Measurements from ENCODE around the gene GALNT10.

The GALNT10 gene

GRCh38 chr5:154249826-154250225 lies 59.3 kb downstream of the GALNT10 start:
- TF ChIP-seq RARB (CRISPR knock-in tag; IDR thresholded peaks at IDR 0.05), result no peak
- TF ChIP-seq ISL1 (CRISPR knock-in tag; IDR thresholded peaks at IDR 0.05), result no peak
- no peak for TF ChIP-seq TCF4 (CRISPR knock-in tag; IDR thresholded peaks at IDR 0.05; ENCODE audit: borderline replicate concordance)
- no peak for TF ChIP-seq ZNF565 (CRISPR knock-in tag; conservative IDR thresholded peaks at IDR 0.05; ENCODE audit: low read depth)
- TF ChIP-seq CSDC2 (CRISPR knock-in tag; IDR thresholded peaks at IDR 0.05), result no peak
- no peak for TF ChIP-seq GLIS3 (CRISPR knock-in tag; IDR thresholded peaks at IDR 0.05)
- TF ChIP-seq POU6F1 (CRISPR knock-in tag; IDR thresholded peaks at IDR 0.05; ENCODE audit: borderline replicate concordance, low read depth), result no peak
- no peak for TF ChIP-seq ZNF8 (CRISPR knock-in tag; IDR thresholded peaks at IDR 0.05)
- no peak for TF ChIP-seq PATZ1 (CRISPR knock-in tag; IDR thresholded peaks at IDR 0.05; ENCODE audit: borderline replicate concordance)
- no peak for TF ChIP-seq ZFP3 (CRISPR knock-in tag; IDR thresholded peaks at IDR 0.05)
- no peak for TF ChIP-seq SNAI2 (CRISPR knock-in tag; IDR thresholded peaks at IDR 0.05)
- TF ChIP-seq TOX (CRISPR knock-in tag; IDR thresholded peaks at IDR 0.05; ENCODE audit: borderline replicate concordance), result no peak
- no peak for TF ChIP-seq TSHZ2 (CRISPR knock-in tag; IDR thresholded peaks at IDR 0.05)
- no peak for TF ChIP-seq PPARA (CRISPR knock-in tag; IDR thresholded peaks at IDR 0.05; ENCODE audit: borderline replicate concordance)
- ATAC-seq, result peak; percentile 36; the same call in 2 of the 3 replicates

- peak; percentile 70 for TF ChIP-seq ISL1 (CRISPR knock-in tag; IDR thresholded peaks at IDR 0.05)
- no peak for TF ChIP-seq ARNTL (CRISPR knock-in tag; IDR thresholded peaks at IDR 0.05; ENCODE audit: borderline replicate concordance, low read depth)
- peak; percentile 81 for ATAC-seq
These were observed 61.0 kb downstream of the GALNT10 start for GRCh38 chr5:154251529-154251928.

GRCh38 chr5:154253807-154254206 lies 63.3 kb downstream of the GALNT10 start:
- no peak for ATAC-seq
- no peak for TF ChIP-seq TCF4 (CRISPR knock-in tag; IDR thresholded peaks at IDR 0.05; ENCODE audit: borderline replicate concordance)
- no peak for TF ChIP-seq GLIS3 (CRISPR knock-in tag; IDR thresholded peaks at IDR 0.05)

GRCh38 chr5:154254896-154255295 lies 64.4 kb downstream of the GALNT10 start:
- ATAC-seq, result no peak; the same call in 2 of the 3 replicates

More at GRCh38 chr5:154254896-154255295, 64.4 kb downstream of the GALNT10 start:
- TF ChIP-seq ZNF8 (CRISPR knock-in tag; IDR thresholded peaks at IDR 0.05), result no peak
- no peak for TF ChIP-seq ARNTL (CRISPR knock-in tag; IDR thresholded peaks at IDR 0.05; ENCODE audit: borderline replicate concordance, low read depth)
- no peak for TF ChIP-seq ZFP3 (CRISPR knock-in tag; IDR thresholded peaks at IDR 0.05)
- no peak for TF ChIP-seq ZNF70 (CRISPR knock-in tag; IDR thresholded peaks at IDR 0.05)
- TF ChIP-seq PATZ1 (CRISPR knock-in tag; IDR thresholded peaks at IDR 0.05; ENCODE audit: borderline replicate concordance), result no peak
- no peak for TF ChIP-seq POU6F1 (CRISPR knock-in tag; IDR thresholded peaks at IDR 0.05; ENCODE audit: borderline replicate concordance, low read depth)
- TF ChIP-seq ZC3H10 (CRISPR knock-in tag; IDR thresholded peaks at IDR 0.05), result no peak
